K562 (cell line): Measurements from ENCODE around the gene IQUB. TPM values are rescaled to one million over a fixed set of nuclear protein-coding genes. Genes with fewer than 3 reads are reported as not detected.
A peak's percentile ranks its signal among the peaks of the same experiment; 100 is the strongest.

Experiments used
- CBX8 ChIP-seq: fragments of 200-600 bp; sonication (generic); IDR thresholded peaks from 2 replicates; pipeline ENCODE4 v1.6.1; 2012; ENCODE audit warnings: borderline replicate concordance, mixed run types, low read depth, mild to moderate bottlenecking, moderate library complexity, mixed read lengths, low read length, control low read depth, inconsistent platforms; ENCODE audit not compliant: poor library complexity, severe bottlenecking; ENCODE audit errors: extremely low read depth
- DPF2 ChIP-seq: fragments of 450-650 bp; IDR thresholded peaks from 2 replicates; pipeline ENCODE4 v1.6.1; 2016
- E2F6 ChIP-seq, 2 experiments: IDR thresholded peaks; 2 replicates each; pipeline ENCODE4 v1.6.1; 2011; ENCODE audit warnings: borderline replicate concordance in 1 of 2, control low read depth in 1 of 2, low read depth in 1 of 2, low read length in 1 of 2, mild to moderate bottlenecking in 1 of 2, mixed read lengths in 1 of 2, moderate library complexity in 1 of 2; ENCODE audit not compliant: insufficient read depth in 1 of 2, insufficient read length in 1 of 2, poor library complexity in 1 of 2, severe bottlenecking in 1 of 2; ENCODE audit errors: extremely low read depth in 1 of 2
- FOXJ2 ChIP-seq: fragments of 200-800 bp; sonication (Bioruptor generic); IDR thresholded peaks from 2 replicates; pipeline ENCODE4 v1.6.1; 2016; ENCODE audit warnings: missing genetic modification characterization, missing compliant biosample characterization
- KAT7 ChIP-seq: sonication (generic); formaldehyde crosslinking; IDR thresholded peaks from 2 replicates; pipeline ENCODE4 v1.8.0; 2022; ENCODE audit warnings: missing genetic modification reagents, mild to moderate bottlenecking, borderline replicate concordance
- NR3C1 ChIP-seq: sonication (generic); formaldehyde crosslinking; IDR thresholded peaks from 2 replicates; pipeline ENCODE4 v1.8.1; 2022; ENCODE audit warnings: missing genetic modification reagents
- PHF8 ChIP-seq: fragments of 200-600 bp; sonication (generic); IDR thresholded peaks from 2 replicates; pipeline ENCODE4 v1.6.1; 2012; ENCODE audit warnings: mixed run types, mild to moderate bottlenecking, inconsistent platforms, low read length, moderate library complexity, borderline replicate concordance
- POLR2AphosphoS2 ChIP-seq: IDR thresholded peaks from 2 replicates; pipeline ENCODE4 v1.6.1; 2012; ENCODE audit warnings: low read length, improper control_type of control experiment
- RFX1 ChIP-seq: fragments of 450-650 bp; IDR thresholded peaks from 2 replicates; pipeline ENCODE4 v1.6.1; 2016; ENCODE audit warnings: mild to moderate bottlenecking, moderate library complexity
- SLC30A9 ChIP-seq: fragments of 250-450 bp; sonication (Bioruptor Pico); IDR thresholded peaks from 2 replicates; pipeline ENCODE4 v1.8.0; 2022; ENCODE audit warnings: mild to moderate bottlenecking, moderate library complexity
- SMAD2 ChIP-seq: fragments of 150-350 bp; IDR thresholded peaks from 2 replicates; pipeline ENCODE4 v1.6.1; 2014; ENCODE audit warnings: low read depth, mild to moderate bottlenecking, low read length
- TCF3 ChIP-seq: sonication (generic); formaldehyde crosslinking; IDR thresholded peaks from 2 replicates; pipeline ENCODE4 v1.4.0; 2020; ENCODE audit warnings: mild to moderate bottlenecking, missing genetic modification reagents
- XRCC4 ChIP-seq: IDR thresholded peaks from one replicate; pipeline ENCODE4 v1.6.1; 2011; ENCODE audit not compliant: insufficient read depth, insufficient read length; ENCODE audit errors: extremely low read depth
- ZNF785 ChIP-seq: fragments of 250-450 bp; sonication (Bioruptor Pico); IDR thresholded peaks from 2 replicates; pipeline ENCODE4 v1.4.0; 2020; ENCODE audit warnings: mild to moderate bottlenecking
- ZSCAN32 ChIP-seq: fragments of 450-650 bp; formaldehyde crosslinking; IDR thresholded peaks from 2 replicates; pipeline ENCODE4 v1.4.0; 2020; ENCODE audit warnings: mild to moderate bottlenecking, moderate library complexity
- polyA plus RNA-seq, 8 experiments: library from polyadenylated mRNA; depleted of rRNA in 4 of 8; stranded (reverse) in 5 of 8; unstranded in 3 of 8; fragments of >200 nt; fragmentation: Nextera tagmentation in 2 of 8; fragmentation: Illumina TruSeq in 1 of 8; extraction: Ambion mirVana in 2 of 8; extraction: Trizol in 1 of 8; gene quantifications; 2 replicates each; pipeline versions ENCODE4 v1.2.1 to v1.2.3, GENCODE V29; 2011 to 2014; ENCODE audit warnings: inconsistent platforms in 1 of 8, missing spikeins in 1 of 8
- total RNA-seq, 7 experiments: library from RNA; depleted of rRNA in 6 of 7; stranded (reverse); fragments of >200 nt in 6 of 7; fragmentation: Illumina TruSeq in 2 of 7; extraction: Trizol in 2 of 7; gene quantifications; 2 replicates each; pipeline versions ENCODE4 v1.2.1 to v1.2.3, GENCODE V29; 2011 to 2021; ENCODE audit warnings: low replicate concordance in 1 of 7
- TF ChIP-seq, protein P1 (sequence below): sonication (generic); formaldehyde crosslinking; IDR thresholded peaks from 2 replicates; pipeline ENCODE4 v1.8.0; 2022; ENCODE audit warnings: mild to moderate bottlenecking, missing genetic modification reagents
- TF ChIP-seq, protein P2 (sequence below): fragments of 450-650 bp; IDR thresholded peaks from 2 replicates; pipeline ENCODE4 v1.6.1; 2017; ENCODE audit warnings: antibody characterized with exemption, mild to moderate bottlenecking

Gene IQUB
- total and polyA plus RNA-seq, 9 of the 15 experiments (the other 6 are each of a cell fraction or from before 2014, with no cell fraction given), result 0.62 to 2.6 (median 1.4) TPM

GRCh38 chr7:123557398-123558288 is 23.2 kb upstream of the IQUB start, which contains the start of gene NDUFA5 (continued):
- TF ChIP-seq SMAD2 (no peak), KAT7 (CRISPR knock-in tag) (peak; percentile 92; the same call in 1 of the 2 replicates), DPF2 (no peak), POLR2AphosphoS2 (no peak), CBX8 (no peak), E2F6 (IDR thresholded peaks at IDR 0.05; ENCODE audit: borderline replicate concordance in 1 of 2, extremely low read depth in 1 of 2, insufficient read depth in 1 of 2, insufficient read length in 1 of 2, low read depth in 1 of 2, low read length in 1 of 2, poor library complexity in 1 of 2, severe bottlenecking in 1 of 2) (no peak), NR3C1 (no peak), TCF3 (CRISPR knock-in tag) (peak; percentile 33; the same call in 1 of the 2 replicates), XRCC4 (no peak), PHF8 (peak; percentile 98), ZNF785 (CRISPR knock-in tag) (no peak), RFX1 (peak; percentile 99), FOXJ2 (tag) (peak; percentile 72; the same call in 1 of the 2 replicates), SLC30A9 (CRISPR knock-in tag) (no peak), ZSCAN32 (CRISPR knock-in tag) (no peak)
- TF ChIP-seq, protein P1, sequence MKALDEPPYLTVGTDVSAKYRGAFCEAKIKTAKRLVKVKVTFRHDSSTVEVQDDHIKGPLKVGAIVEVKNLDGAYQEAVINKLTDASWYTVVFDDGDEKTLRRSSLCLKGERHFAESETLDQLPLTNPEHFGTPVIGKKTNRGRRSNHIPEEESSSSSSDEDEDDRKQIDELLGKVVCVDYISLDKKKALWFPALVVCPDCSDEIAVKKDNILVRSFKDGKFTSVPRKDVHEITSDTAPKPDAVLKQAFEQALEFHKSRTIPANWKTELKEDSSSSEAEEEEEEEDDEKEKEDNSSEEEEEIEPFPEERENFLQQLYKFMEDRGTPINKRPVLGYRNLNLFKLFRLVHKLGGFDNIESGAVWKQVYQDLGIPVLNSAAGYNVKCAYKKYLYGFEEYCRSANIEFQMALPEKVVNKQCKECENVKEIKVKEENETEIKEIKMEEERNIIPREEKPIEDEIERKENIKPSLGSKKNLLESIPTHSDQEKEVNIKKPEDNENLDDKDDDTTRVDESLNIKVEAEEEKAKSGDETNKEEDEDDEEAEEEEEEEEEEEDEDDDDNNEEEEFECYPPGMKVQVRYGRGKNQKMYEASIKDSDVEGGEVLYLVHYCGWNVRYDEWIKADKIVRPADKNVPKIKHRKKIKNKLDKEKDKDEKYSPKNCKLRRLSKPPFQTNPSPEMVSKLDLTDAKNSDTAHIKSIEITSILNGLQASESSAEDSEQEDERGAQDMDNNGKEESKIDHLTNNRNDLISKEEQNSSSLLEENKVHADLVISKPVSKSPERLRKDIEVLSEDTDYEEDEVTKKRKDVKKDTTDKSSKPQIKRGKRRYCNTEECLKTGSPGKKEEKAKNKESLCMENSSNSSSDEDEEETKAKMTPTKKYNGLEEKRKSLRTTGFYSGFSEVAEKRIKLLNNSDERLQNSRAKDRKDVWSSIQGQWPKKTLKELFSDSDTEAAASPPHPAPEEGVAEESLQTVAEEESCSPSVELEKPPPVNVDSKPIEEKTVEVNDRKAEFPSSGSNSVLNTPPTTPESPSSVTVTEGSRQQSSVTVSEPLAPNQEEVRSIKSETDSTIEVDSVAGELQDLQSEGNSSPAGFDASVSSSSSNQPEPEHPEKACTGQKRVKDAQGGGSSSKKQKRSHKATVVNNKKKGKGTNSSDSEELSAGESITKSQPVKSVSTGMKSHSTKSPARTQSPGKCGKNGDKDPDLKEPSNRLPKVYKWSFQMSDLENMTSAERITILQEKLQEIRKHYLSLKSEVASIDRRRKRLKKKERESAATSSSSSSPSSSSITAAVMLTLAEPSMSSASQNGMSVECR (CRISPR knock-in tag), result peak; percentile 84
- TF ChIP-seq, protein P2, sequence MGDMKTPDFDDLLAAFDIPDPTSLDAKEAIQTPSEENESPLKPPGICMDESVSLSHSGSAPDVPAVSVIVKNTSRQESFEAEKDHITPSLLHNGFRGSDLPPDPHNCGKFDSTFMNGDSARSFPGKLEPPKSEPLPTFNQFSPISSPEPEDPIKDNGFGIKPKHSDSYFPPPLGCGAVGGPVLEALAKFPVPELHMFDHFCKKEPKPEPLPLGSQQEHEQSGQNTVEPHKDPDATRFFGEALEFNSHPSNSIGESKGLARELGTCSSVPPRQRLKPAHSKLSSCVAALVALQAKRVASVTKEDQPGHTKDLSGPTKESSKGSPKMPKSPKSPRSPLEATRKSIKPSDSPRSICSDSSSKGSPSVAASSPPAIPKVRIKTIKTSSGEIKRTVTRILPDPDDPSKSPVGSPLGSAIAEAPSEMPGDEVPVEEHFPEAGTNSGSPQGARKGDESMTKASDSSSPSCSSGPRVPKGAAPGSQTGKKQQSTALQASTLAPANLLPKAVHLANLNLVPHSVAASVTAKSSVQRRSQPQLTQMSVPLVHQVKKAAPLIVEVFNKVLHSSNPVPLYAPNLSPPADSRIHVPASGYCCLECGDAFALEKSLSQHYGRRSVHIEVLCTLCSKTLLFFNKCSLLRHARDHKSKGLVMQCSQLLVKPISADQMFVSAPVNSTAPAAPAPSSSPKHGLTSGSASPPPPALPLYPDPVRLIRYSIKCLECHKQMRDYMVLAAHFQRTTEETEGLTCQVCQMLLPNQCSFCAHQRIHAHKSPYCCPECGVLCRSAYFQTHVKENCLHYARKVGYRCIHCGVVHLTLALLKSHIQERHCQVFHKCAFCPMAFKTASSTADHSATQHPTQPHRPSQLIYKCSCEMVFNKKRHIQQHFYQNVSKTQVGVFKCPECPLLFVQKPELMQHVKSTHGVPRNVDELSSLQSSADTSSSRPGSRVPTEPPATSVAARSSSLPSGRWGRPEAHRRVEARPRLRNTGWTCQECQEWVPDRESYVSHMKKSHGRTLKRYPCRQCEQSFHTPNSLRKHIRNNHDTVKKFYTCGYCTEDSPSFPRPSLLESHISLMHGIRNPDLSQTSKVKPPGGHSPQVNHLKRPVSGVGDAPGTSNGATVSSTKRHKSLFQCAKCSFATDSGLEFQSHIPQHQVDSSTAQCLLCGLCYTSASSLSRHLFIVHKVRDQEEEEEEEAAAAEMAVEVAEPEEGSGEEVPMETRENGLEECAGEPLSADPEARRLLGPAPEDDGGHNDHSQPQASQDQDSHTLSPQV, result no peak
